Mucosa of descending colon (tissue), 3 donors: ENCODE data around the gene ABCC6. TPM values are rescaled to one million over a fixed set of nuclear protein-coding genes. Genes with fewer than 3 reads are reported as not detected.
"Not testable (repeated sequence)": the region's sequence is repeated elsewhere in the genome, so short reads cannot be mapped to it uniquely, and the experiment has no call there.

ENCODE experiments used
- ATAC-seq: fragments of 200-7000 bp; cut with Tn5 transposase; one replicate; pipeline ENCODE4 v1.9.1; 2020; ENCODE audit warnings: mild to moderate bottlenecking, moderate library complexity
- DNase-seq, 3 donors: peaks; one replicate each; pipeline ENCODE4 v3.0.0-alpha.2; 2020
- H3K36me3 ChIP-seq: fragments of 200-600 bp; one replicate; pipeline ENCODE4 v1.8.0; 2021; ENCODE audit warnings: low read depth, mild to moderate bottlenecking
- H3K4me1 ChIP-seq: fragments of 200-600 bp; one replicate; pipeline ENCODE4 v1.8.0; 2021; ENCODE audit warnings: low read depth, mild to moderate bottlenecking
- H3K4me3 ChIP-seq: fragments of 200-600 bp; one replicate; pipeline ENCODE4 v1.8.0; 2021; ENCODE audit warnings: mild to moderate bottlenecking
- H3K9me3 ChIP-seq: fragments of 200-600 bp; one replicate; pipeline ENCODE4 v1.8.0; 2021; ENCODE audit warnings: mild to moderate bottlenecking
- intact Hi-C, 2 donors: fragments of 100-400 bp; cut with DNase I in 1 of 2; cut with micrococcal nuclease in 1 of 2; formaldehyde crosslinking; loops; one replicate each; pipeline versions ENCODE4 v1.11.0 to v1.11.1; 2022; cut with DNase I, micrococcal nuclease
- long read RNA-seq, 2 donors: library from polyadenylated mRNA; unstranded; transcript quantifications; one replicate each; pipeline ENCODE4 v2.0.0, GENCODE V29; 2019 to 2021
- total RNA-seq, 3 donors: library from RNA; stranded (reverse); fragmentation: NEBNext Ultra II Directional in 2 of 3; extraction: Animal tissue kit (Norgen Biotek cat#: 25700) in 2 of 3; gene quantifications; one replicate each; pipeline versions ENCODE4 v1.2.1 to v1.2.4, GENCODE V29; 2021 to 2023
- donor health status: DM: no; HTN: no; CAD: no; lungs with moderate emphysema.
- donor health status: DM: no; HTN: no; CAD: no.
- donor health status: DM: no; HTN: yes; CAD: no.

The ABCC6 gene
- 10 to 100 TPM; 12.2 to 34.3 (median 26.4) TPM for total RNA-seq
- long read RNA-seq, donor 1, full-length matches to known transcripts, result 2 of 6 reads
- long read RNA-seq, donor 1, partial matches to known transcripts, result 1 of 6 reads
- long read RNA-seq, donor 1, other reads (novel, unspliced or antisense), result 3 of 6 reads
- long read RNA-seq, donor 2, partial matches to known transcripts, result 1 of 6 reads
- long read RNA-seq, donor 2, other reads (novel, unspliced or antisense), result 1 of 6 reads

DNA sequence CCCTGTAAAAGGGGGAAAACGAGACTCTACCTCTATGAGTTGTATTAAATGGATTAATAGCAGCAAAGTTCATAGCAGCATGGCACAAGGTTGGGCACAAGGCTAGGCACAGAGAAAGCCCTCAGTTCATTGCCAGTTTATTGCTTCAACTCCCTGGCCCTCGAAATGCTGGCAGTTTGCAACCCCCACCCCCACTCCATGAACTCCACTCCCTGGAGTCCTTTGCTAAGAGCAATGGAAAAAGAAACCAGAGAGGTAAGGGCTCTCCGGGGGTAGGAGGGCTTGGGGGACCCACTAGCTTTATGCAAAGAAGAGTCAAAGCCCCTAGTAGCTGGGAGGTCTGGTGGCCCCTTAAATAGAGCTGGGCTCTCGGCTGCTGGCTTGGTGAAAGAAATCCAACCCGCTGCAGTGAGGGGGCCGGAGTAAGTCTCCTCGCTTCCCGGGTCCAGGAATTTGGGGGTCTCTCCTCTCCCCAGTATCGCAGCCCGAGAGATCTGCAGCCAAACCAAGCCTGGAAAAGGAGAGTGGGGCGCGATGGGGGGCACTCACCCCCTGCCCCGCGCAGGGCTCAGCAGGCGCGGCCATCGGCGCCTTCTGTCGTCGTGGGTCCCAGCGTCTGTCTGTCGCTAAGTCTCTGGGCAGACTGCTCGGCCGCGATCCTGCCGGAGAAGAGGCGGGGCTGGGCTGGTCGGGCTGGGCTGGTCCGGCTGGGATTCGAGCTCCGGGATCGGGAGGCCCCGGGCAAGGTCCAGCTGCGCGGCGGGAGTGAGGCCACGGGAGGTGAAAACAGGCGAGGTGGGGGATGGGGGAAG, at the start of gene ABCC6:
ABCC6 (minus strand) TSS at position 645 of the 812 bp plus-strand sequence; CDS start at position 585, 60 bp downstream.
- intact Hi-C loops, DNase-seq, H3K4me3 ChIP-seq, H3K36me3 ChIP-seq, H3K9me3 ChIP-seq, H3K4me1 ChIP-seq: not testable (repeated sequence)
- ATAC-seq, result peak; percentile 100

DNA sequence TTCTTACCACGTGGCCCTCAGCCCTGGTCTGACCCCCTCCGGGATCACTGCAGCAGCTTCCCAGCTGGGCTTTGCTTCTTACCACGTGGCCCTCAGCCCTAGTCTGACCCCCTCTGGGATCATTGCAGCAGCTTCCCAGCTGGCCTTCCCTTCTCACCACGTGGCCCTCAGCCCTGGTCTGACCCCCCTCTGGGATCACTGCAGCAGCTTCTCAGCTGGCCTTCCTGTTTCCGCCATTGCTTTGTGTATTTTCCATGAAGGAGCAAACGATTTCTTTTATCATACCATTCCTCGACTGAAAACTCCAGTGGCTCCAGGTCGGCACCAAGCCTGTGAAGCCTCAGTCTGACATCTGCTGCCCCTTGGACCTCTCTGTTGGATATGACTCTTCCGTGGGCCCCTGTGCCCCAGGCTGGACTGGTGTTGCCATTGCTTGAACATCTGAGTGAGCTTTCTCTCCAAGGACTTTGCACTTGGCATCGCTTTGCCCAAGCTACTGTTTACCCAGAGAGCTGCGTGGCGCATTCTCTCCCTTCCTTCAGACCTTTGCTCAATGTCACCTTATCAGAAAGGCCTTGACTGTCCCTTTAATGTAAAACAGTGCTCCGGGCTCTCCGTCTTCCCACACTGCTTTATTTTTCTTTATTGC, 49.4 kb upstream of the ABCC6 start:
- H3K36me3 ChIP-seq, H3K4me3 ChIP-seq, H3K4me1 ChIP-seq, intact Hi-C loops, H3K9me3 ChIP-seq, DNase-seq: not testable (repeated sequence)
- ATAC-seq, result peak; percentile 69

DNA sequence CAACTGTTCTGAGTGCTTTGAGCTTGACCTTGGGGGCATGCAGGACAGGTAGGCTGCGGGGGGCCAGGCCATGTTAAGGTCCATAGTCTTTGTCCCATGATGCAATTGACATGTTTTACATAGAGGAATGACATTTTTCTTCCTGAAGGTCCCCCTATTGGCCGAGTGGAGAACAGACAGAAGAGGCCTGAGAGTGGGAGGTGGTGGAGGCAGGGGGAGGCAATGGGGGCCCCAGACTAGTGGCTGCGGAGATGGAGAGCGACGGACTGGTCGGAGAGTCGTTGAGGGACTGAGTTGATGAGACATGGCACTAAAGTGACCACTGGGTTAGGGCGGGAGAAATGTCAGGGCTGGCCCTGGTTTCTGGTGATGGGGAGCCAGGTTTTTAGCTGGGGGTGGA, 48.4 kb upstream of the ABCC6 start:
- ATAC-seq, H3K4me3 ChIP-seq, H3K36me3 ChIP-seq, H3K9me3 ChIP-seq, H3K4me1 ChIP-seq, intact Hi-C loops, DNase-seq: not testable (repeated sequence)

DNA sequence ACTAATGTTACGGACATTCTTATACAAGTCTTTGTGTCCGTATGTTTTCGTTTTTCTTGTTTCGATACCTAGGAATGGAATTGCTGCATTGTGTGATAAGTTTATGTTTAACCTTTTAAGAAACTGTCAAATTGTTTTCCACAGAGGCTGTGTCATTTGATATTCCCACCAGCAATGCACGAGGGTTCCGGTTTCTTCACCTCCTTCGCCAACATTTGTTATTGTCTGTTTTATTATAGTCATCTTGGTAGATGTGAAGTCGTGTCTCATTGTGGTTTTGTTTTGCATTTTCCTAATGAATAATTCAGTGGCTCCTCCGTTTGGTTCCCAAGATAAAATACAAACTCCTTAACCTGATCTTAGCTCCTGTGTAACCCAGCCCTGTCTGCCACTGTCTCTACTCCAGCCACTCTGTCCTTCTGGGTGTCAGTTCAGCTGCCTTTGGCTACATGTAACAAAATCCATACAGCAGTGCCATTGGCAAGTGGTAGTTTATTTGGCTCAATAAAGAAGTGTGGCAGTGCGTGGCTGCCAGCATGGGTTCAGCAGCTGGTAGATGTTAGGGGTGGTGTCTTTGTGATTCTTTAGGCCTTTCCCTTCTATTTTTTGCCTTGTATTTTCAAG, 45.0 kb upstream of the ABCC6 start:
- H3K4me3 ChIP-seq, H3K9me3 ChIP-seq, ATAC-seq, H3K36me3 ChIP-seq, intact Hi-C loops, H3K4me1 ChIP-seq, DNase-seq: not testable (repeated sequence)

DNA sequence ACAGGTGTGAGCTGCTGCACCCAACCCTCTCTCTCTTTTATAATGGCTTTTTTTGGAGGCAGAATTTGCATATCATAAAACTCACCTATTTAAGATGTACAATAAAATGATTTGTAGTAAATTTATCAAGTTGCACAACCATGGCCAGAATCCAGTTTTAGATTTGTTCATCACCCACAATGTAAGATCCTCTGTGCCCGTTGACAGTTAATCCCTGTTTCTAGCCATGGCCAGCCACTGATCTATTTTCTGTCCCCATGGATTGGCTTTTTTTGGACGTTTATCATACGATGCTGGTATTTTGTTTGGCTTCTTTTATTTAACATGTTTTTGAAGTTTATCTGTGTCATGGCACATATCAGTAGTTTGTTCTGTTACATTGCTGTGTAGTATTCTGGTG, 44.4 kb upstream of the ABCC6 start:
- intact Hi-C loops, H3K4me1 ChIP-seq, H3K36me3 ChIP-seq, H3K9me3 ChIP-seq, DNase-seq, H3K4me3 ChIP-seq: not testable (repeated sequence)
- peak; percentile 44 for ATAC-seq

DNA sequence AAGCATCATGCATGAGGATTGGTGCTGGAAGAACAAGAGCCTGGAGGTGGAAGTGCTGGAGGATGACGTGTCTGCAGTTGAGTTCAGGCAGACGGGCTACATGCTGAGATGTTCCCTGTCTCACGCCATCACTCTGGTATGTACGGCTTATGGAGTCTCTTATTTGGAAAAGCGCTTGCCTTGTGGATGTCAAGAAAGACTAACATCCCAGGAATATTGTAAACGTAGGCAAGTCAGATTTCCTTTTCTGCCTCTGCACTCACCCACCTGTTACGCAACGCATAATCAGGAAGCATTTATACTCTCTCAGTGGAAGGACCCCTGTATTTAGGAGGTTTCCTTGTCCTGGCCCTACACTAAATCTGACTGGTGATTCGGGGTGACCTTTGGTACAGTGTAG, 41.8 kb upstream of the ABCC6 start:
- intact Hi-C loops, DNase-seq, H3K4me3 ChIP-seq, H3K9me3 ChIP-seq, ATAC-seq, H3K36me3 ChIP-seq, H3K4me1 ChIP-seq: not testable (repeated sequence)

DNA sequence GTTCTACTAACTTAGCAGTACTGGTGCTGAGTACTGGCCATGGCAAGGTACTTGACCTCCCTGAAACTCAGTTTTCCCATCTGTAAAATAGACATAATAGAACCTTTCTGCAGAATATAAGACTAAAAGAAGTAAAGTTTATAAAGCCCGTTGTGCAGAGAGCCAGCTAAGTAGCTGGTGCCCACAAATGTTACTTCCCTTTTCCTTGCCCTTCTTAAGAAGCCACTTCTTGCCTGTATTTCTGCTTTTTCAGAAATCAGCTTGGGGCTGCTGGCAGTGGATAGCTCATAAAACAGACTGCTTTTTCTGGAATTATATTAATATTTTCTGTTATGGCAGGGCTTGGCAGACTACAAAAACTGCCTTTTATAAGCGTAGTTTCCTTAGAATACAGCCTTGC, 40.7 kb upstream of the ABCC6 start:
- H3K9me3 ChIP-seq, H3K36me3 ChIP-seq, H3K4me1 ChIP-seq, ATAC-seq, H3K4me3 ChIP-seq, intact Hi-C loops, DNase-seq: not testable (repeated sequence)

DNA sequence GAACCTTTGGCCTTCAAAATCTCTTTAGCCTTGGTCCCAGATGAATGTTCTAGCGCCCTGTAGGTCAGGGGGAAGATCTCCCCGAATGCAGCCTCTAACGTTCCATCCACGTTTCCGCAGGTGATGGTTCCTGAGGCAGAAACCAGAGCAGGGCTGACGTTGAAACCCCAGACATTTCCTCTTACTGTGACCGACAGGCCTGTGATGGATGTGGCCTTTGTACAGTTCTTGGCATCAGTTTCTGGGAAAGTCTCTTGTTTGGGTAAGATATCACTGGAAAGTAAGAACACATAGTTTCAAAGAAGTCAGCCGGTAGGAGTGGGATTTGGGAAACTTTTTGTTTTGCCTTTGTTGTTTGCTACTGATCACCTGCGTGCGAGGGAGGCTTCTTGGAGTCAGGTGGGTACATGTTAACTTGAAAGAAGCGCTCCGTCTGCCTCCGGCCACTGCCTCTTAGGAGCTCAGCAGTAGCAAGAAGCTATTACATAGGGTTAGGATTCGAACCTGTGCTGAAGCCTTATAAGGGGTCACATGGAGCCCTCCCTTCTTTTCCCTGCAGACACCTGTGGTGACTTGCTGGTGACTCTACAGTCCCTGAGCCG, 39.8 kb upstream of the ABCC6 start:
- intact Hi-C loops, ATAC-seq, H3K9me3 ChIP-seq, H3K36me3 ChIP-seq, H3K4me3 ChIP-seq, DNase-seq, H3K4me1 ChIP-seq: not testable (repeated sequence)

DNA sequence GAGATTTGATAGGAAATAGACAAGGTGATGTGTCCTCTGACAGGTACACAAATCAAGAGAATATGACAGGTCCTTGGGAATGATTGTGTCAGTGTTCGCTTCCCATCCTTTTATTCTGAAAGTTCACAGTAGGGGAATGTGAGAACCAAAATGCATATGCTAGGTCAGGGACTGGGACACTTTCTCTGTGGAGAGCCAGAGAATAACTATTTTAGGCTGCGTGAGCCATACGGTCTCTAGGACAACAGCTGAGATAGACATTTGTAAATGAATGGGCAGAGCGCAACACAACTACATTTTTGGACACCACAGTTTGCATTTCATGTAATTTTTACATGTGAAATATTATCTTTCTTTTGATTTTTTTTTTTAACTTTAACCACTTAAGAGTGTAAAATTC, 36.7 kb upstream of the ABCC6 start:
- DNase-seq, intact Hi-C loops, H3K9me3 ChIP-seq, ATAC-seq, H3K4me3 ChIP-seq, H3K4me1 ChIP-seq, H3K36me3 ChIP-seq: not testable (repeated sequence)

DNA sequence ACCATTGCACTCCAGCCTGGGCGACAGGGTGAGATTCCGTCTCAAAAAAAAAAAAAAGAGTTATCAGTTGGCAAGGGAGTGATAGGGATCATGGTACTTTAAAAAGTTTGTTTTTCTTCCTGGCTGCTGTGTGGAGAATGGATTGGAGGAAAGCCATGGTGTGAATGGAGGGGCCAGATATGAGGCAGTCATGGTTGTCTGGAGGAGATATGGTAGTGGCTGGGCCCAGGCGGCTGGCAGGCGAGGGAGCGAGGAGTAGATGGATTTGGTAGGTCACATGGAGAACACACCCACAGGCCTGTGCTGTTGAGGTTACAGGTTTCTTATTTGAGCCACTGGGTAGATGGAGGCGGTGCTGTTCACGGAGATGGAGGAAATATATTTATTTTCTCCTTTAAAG, 35.5 kb upstream of the ABCC6 start:
- ATAC-seq, H3K9me3 ChIP-seq, DNase-seq, intact Hi-C loops, H3K4me1 ChIP-seq, H3K36me3 ChIP-seq, H3K4me3 ChIP-seq: not testable (repeated sequence)

DNA sequence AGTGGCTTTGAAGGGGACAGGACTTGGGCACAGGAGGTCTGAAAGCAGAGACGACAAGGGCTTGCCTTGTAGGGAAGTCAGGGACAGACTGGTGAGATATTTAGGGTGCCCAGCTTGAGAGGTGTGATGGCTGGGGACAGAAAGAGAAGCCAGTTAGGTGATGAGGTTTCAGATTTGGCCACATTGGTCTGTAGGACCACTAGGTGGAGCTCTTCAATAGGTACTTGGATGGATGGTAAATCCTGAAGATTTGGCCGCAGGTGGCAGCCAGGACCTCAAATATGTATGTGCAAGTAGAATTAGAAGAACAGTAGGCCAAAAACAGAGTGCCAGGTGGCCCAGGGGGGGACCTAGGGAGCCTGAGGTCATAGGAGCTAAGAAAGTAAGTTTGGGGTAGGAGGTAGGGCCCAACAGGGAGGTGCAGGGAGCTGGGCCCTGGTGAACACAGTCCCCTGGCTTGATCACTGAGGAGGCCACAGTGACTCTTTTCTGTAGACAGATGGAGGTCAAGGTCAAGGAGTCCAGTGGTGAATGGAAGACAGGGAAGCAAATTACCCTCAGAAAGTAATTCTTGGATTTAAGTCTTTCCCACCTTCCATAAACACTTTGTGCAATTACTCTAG, 34.1 kb upstream of the ABCC6 start:
- H3K36me3 ChIP-seq, intact Hi-C loops, H3K4me3 ChIP-seq, H3K9me3 ChIP-seq, H3K4me1 ChIP-seq: not testable (repeated sequence)
- ATAC-seq, result peak; percentile 79
- peak in 1 of 3 donors; percentile 28 for DNase-seq

DNA sequence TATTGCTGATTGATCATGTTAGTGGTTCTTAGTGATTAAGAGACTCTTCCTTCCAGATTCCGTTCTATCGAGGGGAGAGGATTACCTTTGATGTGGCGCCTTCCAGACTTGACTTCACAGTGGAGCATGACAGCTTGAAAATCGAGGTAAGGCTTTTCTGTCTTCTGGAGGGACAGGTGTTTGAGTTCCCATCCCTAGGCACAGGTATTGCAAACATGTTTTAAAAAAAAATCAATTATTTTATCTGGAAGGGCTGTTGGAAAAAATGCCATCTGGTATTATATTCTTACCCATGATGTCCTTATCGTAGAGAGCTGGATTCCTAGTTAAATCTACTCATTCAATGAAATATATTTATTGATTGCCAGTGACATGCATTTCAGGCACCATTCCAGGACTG, 29.1 kb upstream of the ABCC6 start:
- intact Hi-C loops, DNase-seq, H3K36me3 ChIP-seq, H3K9me3 ChIP-seq, H3K4me1 ChIP-seq, ATAC-seq, H3K4me3 ChIP-seq: not testable (repeated sequence)

DNA sequence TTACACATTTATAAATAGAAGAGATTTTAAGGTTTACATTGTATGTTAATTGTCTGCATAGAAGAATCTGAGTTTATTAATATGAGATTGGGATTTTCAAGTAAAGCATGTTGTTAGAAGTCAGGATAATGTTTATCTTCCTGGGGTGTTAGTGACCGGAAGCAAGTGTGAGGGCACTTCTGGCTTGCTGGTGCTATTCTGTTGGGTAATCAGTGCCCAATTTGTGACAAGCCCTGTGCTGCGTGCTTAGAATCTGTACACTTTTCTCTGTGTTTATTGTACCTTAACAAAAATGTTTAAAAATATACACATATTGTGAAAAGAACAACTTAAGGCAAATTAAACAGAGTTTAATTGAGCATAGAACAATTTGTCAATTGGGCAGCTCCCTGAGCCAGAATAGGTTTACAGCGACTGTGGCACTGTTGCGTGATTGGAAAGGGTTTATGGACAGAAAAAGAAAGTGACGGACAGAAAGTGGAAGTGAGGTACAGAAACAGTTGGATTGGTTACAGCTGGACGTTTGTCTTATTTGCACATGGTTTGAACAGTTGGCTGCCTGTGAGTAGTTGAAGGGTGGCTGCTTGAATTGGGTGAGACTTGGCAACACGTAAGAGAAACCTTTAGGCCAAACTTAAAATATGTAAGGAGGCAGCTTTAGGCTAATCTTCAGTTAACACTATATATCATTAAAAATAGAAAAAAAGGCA, 26.5 kb upstream of the ABCC6 start:
- intact Hi-C loops, H3K36me3 ChIP-seq, H3K4me3 ChIP-seq, H3K9me3 ChIP-seq, H3K4me1 ChIP-seq, DNase-seq: not testable (repeated sequence)
- ATAC-seq, result peak; percentile 46
